HG02840 (cell line): ENCODE data around the gene GPX3.
A peak's percentile ranks its signal among the peaks of the same experiment; 100 is the strongest.

Experiments used
- ATAC-seq: cut with Tn5 transposase; IDR thresholded peaks from one replicate; pipeline ENCODE4 v1.9.1; 2021; ENCODE audit warnings: mild to moderate bottlenecking, moderate library complexity, moderate number of reproducible peaks; ENCODE audit not compliant: unreplicated experiment, low FRiP score

Gene GPX3

DNA sequence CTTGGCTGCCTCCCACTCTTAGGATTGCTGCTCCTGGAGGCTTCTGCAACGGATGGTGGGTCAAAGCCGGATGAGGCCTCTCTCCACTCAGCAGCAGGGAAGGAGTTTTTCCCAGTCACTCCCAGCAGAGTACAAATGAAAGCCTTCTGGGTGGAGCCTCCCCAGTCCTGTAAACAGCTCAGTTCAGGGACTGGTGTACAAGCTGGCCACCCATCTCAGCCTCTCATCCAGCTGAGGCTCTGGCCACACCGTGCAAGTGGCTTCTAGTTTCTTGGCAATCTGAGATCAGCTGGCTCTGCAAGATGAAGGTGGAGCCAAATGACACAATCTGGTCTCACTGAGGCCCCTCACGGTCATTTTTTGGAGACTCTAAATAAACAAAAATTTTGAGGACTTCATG is 10.0 kb downstream of the GPX3 start:
- no peak for ATAC-seq

DNA sequence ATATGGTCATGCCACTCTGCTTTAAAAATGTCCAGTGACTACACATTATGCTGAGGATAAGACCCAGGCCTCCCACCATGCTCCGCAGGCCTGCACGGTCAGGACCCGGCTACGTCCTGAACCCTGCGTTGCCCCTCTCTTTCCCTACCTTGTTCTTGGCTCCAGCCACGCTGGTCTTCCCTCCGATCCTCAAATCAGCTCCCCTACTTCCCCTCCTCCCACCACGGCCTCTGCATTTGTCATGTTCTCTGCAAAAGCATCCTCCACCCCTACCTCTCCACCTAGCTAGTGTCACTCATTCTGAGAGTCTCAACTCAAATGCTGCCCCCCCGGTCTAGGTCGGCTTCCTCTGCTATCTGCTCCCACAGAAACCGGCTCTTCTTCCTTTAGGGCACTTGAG is 11.2 kb downstream of the GPX3 start:
- ATAC-seq: no peak

DNA sequence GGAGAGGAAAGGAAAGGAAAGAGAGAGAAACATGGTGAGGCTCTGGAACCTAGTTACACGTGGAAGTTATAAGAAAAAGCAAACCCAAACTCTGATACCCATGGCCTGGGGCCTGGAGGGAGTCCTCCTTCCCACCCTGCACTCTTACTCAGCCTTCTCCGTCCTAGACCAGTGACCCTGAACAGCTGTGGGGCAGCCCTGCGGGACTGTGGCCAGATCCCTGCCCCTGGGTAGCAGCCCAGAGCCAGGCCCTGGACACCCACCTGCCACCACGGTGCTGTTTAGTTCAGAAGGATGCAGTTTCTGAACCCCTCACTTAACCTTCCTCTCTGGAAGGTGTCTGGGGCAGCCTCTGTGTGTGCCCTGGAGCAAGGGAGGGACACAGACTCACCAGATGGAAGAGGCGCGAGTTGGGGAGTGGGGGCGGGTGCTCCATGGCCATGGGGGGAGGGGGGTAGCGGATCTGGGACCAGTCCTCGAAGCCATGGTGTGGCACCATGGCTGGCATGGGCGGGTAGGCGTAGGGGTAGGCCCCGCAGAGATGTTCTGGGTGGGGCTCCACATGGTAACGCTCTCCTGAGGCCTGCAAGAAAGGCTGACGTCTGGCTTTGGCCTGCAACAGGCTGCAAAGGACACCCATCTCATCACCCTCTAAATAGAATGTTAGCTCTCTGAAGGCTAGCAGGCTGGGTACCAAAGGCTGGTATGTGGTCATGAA is 13.0 kb downstream of the GPX3 start:
- no peak for ATAC-seq

DNA sequence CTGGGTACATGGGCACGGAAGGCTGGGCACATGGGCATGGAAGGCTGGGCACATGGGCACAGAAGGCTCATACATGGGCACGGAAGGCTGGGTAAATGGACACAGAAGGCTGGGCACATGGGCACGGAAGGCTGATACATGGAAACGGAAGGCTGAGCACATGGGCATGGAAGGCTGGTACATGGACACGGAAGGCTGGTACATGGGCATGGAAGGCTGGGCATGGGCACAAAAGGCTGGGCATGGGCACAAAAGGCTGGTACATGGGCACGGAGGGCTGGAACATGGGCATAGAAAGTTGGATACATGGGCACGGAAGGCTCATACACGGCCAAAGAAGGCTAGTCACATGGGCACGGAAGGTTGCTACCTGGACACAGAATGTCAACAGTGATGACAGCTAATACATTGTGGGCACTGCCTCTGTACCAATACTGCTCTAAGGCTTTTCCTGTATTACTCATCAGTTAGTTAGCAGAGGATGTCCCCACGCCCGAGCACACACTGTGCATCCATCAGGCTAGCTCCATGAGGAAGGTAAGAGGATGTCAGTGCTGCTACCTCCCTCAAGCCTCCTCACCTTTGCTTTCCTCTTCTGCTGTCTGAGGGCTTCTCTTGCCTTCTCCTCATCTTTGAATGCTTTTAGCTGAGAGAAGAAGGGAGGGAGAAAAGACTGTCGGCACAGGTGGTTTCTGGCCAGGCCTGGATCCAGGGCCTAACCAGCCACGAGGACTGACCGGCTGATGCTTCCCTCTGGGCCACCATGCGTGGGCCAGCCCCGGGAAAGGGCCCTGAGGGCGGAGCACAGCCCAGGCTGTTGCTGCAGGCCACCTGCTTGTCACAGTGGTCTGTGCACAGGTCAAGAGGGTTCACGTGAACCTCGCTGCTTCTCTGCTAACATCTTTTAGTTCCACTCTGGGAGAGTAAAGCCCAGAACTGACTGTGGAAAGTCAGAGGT is 14.3 kb downstream of the GPX3 start:
- ATAC-seq: no peak

DNA sequence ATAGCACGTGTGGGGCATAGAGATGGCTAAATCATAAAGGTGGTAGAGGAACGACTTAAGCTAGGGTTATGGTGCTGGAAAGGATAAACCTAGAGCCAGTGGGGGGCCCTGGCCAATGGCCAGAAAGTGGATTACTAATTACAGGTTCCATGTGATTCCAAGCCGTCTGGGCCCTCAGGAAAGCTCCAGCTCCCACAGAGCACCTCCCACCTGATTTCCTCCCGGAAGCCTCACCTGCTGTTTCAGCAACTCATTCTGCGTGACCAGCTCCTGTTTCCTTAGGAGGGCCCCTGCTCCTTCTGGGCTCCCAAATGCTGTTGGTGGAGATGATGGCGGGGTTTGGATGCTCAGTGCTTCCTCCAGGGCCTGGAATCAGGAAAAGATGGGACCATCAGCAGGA is 16.2 kb downstream of the GPX3 start:
- no peak for ATAC-seq

DNA sequence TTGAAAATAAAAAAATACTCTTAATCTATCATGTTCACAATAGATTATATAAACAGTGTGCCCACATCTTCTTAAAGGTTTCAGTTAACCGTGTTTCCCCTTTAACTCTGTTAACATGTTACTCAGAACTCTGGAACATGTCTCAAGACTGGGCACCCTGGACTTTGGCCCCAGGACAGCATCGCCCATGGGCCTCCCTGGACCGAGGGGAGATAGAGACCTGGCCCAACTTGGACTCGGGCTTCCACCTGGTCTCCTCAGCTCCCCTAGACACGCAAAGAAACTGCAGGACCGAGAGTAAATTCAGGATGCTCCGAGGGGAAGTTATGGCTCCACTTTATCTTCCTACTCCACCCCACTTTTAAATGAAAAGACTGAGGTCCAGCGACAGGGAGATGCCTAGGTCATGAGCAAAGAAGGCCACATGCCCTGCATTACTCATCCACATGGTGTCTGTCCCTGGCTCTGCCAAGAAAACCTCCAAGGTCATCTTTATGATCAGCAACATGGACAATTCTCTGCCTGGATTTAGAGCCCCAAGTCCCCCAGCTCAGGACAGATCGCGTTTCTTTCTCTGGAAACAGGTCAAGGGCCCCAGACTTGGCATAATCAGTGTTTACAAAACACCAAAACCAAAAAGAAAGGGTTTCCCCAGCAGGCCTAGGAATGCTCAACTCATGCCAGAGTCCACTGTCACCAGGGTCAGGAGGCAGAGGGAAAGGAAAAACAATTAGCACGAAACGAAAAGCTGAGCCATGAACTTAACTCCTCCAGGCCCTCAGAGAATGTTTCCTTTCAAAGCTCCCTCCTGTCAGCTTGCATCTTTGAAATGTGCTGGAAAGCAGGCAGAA is 17.4 kb downstream of the GPX3 start:
- no peak for ATAC-seq

DNA sequence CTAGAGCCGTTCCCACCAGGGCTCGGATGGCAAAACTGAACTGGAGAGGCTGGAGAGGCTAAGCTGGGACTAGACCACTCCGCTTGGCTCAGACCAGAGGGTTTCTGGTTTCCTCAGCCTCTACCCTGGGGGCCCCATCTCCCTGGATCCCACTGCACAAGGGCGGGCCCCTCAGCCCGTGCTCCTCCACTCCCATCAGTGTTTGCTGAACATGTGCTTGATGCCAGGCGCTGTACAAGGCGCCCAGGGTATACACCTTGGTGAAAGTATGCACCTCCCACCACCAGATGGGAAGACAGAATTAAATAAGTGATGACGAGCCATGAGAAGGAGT is 18.0 kb downstream of the GPX3 start:
- ATAC-seq: no peak

DNA sequence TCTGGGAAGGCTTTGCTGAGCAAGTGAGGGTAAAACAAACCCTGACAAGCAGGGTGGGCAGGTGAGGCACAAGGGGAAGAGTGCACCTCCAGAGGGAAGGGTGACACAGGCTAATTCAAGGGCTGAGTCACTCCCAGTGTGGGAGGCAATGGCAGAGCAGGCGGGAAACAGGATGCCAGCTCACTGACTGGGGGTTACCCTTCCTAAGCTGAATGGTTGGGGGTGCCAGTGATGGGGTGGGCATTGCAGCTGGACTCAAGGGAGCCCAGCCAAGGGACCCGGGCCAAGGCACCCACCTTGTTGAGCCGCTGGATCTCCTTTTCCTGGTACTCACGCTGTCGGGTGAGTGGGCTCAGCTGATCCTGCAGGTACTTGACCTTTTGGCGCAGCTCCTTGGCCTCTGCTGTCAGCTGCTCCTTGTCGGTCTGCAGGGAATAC is 18.4 kb downstream of the GPX3 start:
- ATAC-seq: no peak

DNA sequence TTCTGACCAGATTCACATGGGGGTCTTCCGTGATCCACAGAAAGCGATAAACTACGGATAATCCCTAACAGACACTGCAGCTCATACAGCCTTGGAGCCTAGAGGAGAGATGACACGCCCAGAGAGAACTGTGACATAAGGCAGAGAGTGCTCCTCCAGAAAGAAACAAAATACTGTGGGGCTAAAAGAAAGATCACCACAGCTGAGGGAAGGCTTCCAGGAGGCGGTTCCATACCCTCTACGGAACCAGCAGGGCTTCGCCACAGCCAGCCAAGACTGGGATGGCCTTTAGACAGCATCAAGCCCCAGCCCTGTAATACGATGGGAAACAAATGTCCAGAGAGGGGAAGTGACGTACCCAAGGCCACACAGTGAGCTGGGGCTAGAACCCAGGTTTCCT is 19.3 kb downstream of the GPX3 start:
- ATAC-seq: no peak

DNA sequence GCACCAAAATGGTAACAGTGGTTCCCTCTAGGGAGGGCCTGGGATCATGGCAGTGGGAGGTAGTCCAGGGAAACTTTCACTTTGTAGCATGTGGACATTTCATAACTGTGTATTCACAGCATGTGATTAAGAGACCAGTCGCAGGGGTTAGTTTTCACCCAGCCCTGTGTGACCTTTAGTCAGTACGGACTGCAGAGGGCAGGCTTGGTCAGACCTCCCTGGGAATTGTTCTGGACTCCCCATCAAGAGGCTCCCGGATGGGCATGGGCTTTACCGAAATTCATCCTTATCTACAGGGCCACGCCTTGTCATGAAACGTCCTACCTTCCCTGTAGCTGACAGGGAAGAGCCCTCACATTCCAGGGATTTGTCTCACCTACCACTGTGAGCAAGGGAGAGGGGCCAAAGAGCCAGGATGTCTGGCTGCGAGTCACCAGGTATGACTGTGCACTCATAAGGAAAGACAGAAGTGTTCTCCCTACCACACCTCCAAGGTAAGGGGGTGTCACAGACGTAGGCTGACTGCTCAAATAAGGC is 19.9 kb downstream of the GPX3 start:
- ATAC-seq: no peak

DNA sequence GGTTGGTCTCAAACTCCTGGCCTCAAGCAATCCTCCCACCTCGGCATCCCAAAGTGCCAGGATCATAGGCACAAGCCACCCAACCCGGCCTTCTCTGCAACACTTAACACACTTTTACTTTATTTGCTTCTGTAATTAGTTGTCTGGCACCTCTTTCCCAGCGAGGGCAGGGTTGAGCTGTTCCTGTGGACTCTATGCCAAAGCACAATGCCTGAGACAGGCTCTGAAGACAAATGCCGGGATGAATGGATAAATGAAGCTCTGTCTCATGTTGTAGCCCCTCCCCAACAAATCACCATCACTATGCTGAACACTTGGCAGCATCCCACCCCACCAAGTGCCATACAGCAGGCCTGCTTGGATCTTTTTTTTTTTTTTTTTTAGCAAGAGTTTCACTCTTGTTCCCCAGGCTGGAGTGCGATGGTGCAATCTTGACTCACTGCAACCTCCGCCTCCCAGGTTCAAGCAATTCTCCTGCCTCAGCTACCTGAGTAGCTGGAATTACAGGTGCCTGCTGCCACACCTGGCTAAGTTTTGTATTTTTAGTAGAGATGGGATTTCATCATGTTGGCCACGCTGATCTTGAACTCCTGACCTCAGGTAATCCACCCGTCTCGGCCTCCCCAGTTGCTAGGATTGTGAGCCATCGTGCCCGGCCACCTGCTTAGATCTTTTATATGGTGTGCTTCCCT is 21.3 kb downstream of the GPX3 start:
- ATAC-seq: no peak

DNA sequence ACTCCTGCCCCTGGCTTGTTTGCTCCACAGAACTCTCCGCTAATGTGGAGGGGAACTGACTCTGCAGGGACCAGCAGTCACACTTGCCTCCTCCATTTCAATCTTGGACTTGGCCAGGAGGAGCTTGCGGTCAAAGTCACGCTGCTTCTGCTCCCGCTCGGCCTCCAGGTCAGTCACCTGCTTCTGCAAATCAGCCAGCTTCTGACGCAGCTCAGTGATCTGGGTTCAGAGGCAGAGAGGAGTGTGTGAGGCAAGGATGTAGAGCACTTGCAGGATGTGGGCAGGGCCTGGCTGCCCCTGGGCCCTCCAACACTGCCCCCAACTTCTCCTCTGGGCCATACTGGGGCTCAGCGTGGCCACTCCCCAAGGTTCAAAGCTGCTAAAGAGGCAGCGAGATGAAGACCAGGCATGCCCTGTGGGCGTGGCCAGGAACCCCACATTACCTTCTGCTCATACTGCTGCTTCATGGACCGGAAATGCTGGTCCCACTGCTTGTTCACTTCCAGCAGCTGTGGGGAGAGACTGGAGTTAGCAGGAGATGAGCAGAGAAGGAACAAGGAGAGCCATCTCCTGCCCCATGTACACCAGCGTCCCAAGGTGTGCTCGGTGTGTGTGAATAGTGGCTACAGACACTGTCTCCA is 22.2 kb downstream of the GPX3 start:
- ATAC-seq: no peak

DNA sequence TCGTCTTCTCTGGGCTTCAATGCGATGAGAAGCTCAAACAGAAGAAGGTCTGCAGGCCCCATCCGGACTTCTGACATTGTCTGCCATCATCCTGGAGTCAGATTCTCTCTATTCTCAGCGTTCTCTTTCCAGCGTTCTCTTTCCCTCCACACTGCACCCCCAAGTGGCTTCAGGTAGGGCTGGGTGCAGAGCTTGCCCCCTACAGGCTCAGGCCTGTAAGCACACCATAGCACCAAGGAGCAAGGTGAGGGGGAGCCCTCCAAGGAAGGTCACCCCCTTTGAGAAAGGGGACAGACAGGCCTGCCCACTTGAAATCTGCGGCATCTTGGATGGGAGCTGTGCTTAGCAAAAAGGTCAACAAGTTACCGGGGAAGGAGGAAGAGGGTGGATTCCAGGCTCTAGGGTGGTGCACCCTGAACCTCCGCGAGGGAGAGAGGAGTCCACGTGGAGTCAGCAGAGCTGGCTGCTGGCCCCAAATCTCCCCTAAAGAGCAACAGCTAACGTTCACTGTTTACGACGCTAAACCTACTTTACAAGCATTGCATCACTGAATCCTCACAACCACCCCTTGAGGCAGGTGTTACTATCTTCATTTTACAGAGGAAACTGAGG is 27.5 kb downstream of the GPX3 start:
- no peak for ATAC-seq

DNA sequence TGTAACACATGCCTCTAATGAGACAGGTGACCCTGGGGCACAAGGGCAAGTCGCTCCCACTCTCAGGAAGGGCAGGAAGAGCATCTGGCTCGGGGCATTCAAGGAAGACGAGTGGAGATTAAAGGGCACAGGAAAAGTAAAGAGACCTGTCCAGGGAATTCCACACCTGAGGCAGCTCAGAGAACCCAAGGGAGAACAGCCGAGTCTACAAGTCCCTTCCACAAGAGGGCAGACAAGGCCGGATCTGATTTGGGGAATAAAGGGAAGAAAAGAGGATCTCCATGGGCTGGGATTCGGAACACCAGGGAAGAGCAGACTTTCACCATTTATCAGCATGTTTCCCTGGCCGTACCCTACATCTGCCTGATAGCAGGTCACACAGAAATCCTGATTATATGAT is 28.1 kb downstream of the GPX3 start:
- no peak for ATAC-seq

DNA sequence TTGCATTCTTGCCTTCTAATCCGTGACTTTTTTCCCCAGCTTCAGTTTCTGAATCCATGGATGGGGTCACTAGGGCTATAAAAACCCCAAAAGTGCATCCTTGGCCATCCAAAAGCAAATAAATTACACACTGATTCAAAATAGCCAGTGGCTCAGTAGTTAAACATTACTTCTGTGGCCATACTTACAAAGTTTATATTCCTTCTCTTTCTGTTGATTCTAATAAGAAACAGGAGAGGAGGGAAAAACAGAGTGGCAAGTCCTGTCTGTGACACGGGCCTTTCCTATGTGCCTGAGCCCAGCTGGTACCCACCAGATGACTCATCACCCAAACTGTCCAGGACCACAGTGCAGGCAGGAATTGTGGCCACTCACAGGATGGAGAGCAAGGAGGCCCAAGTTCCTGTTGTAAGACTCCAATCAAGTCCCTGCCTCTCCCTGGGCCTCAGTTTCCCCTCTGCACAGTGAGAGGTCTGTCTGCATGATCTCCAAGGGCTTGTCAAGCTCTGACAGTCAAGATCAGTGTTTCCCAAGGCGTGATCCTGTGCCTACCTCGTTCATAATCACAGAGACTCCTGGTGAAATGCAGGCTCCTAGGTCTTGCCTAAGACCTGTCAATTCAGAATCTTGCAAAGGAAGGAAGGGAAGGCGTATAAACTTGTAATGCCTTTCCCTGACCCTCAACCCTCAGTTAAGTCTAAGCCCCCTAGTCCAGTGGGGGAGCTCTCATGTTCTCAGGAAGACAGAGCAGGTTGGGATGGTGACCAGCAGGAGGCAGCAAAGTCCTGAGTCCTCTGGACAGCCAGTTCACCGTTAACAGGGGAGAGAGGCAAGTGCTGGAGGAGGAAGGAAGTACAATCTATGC is 30.9 kb downstream of the GPX3 start:
- ATAC-seq: peak; percentile 69

DNA sequence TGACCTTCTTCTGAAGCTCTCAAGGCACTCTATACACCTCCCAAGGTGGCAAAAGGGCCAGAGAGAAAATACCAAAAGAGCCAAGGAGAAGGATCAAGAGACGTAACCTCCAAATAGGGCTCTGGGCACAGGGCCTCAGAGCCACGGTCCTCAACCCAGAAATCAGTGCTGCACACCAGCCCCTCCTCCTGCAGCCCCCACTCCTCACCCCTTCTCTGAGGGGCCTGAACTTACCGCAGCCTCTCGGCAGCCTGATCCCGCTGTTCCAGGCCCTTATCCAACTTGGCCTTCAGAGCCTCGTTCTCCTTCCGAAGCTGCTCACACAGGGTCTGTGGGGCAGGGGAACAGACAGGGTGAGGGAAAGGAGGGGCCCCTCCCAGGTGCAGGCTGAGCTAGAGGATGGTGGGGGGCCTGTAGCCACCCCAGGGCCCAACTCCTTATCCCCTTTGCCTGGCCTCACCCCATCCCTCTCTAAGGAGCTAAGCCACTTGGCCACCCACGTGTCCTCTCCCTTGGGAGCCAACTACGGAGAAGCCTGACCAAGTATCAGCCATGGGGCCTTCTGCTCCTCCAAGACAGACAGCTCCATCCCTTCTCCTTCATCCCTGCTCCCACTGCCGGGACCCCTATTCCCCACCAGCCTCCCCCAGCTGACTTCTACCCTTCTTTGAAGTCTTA is 31.7 kb downstream of the GPX3 start:
- ATAC-seq: peak; percentile 7

DNA sequence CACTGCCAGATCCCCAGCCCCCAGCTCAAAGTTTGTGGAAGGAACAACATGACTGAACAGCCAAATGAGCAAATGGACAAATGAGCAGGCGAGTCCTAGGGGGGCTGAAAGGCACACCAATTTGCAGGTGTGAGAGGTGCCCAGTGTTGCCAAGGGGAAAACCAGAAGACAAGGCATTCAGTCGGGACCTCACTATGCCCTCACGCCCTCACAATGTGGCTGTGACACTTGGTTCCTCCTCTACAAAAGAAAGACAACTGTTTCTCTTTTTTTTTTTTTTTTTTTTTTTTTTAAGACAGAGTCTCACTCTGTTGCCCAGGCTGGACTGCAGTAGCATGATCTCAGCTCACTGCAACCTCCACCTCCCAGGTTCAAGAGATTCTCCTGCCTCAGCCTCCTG is 32.4 kb downstream of the GPX3 start:
- no peak for ATAC-seq
